Astrocyte (in vitro differentiated cells and primary cell): ENCODE data around the gene TMEM63A. TPM values are rescaled to one million over a fixed set of nuclear protein-coding genes. Genes with fewer than 3 reads are reported as not detected.

Experiments used
- DNase-seq: peaks from one replicate; pipeline ENCODE4 v3.0.0-alpha.2; 2010; ENCODE audit warnings: low read depth
- FAIRE-seq: peaks from 2 replicates; lab custom pipeline; 2011; peaks lifted over from hg19 to GRCh38; lab: Jason Lieb, UNC
- H2AFZ ChIP-seq: 2 replicates; pipeline ENCODE4 v1.6.0; 2012; ENCODE audit warnings: low read depth, low read length, inconsistent platforms
- H3K27ac ChIP-seq: 2 replicates; pipeline ENCODE4 v1.5.1; 2011; ENCODE audit warnings: low read depth, low read length, inconsistent platforms
- H3K27me3 ChIP-seq: 2 replicates; pipeline ENCODE4 v1.6.0; 2011; ENCODE audit warnings: low read length, inconsistent platforms; ENCODE audit not compliant: insufficient read depth
- H3K36me3 ChIP-seq: 2 replicates; pipeline ENCODE4 v1.5.1; 2011; ENCODE audit warnings: low read length, inconsistent platforms; ENCODE audit not compliant: insufficient read depth
- H3K4me1 ChIP-seq: 2 replicates; pipeline ENCODE4 v1.5.1; 2011; ENCODE audit warnings: low read length, inconsistent platforms; ENCODE audit not compliant: insufficient read depth
- H3K4me2 ChIP-seq: 2 replicates; pipeline ENCODE4 v1.6.0; 2012; ENCODE audit warnings: low read length, inconsistent platforms
- H3K4me3 ChIP-seq: 2 replicates; pipeline ENCODE4 v1.5.1; 2011; ENCODE audit warnings: low read depth, mild to moderate bottlenecking, low read length, inconsistent platforms; ENCODE audit not compliant: insufficient read depth
- H3K79me2 ChIP-seq: 2 replicates; pipeline ENCODE4 v1.6.0; 2012; ENCODE audit warnings: mild to moderate bottlenecking, low read length, inconsistent platforms; ENCODE audit not compliant: insufficient read depth
- H3K9ac ChIP-seq: 2 replicates; pipeline ENCODE4 v1.6.0; 2012; ENCODE audit warnings: mild to moderate bottlenecking, low read length, inconsistent platforms
- H3K9me3 ChIP-seq: 2 replicates; pipeline ENCODE4 v1.5.1; 2012; ENCODE audit warnings: low read depth, mild to moderate bottlenecking, low read length, inconsistent platforms; ENCODE audit not compliant: insufficient read depth
- H4K20me1 ChIP-seq: 2 replicates; pipeline ENCODE4 v1.6.0; 2012; ENCODE audit warnings: low read length, inconsistent platforms; ENCODE audit not compliant: insufficient read depth
- H3K27ac Mint-ChIP-seq: one replicate; pipeline ENCODE4 v1.8.0; 2021; ENCODE audit warnings: mild to moderate bottlenecking, mixed read lengths; ENCODE audit not compliant: unreplicated experiment
- H3K27me3 Mint-ChIP-seq: one replicate; pipeline ENCODE4 v1.8.0; 2021; ENCODE audit warnings: low read depth, mixed read lengths; ENCODE audit not compliant: unreplicated experiment
- H3K36me3 Mint-ChIP-seq: one replicate; pipeline ENCODE4 v1.8.0; 2021; ENCODE audit warnings: low read depth, mixed read lengths; ENCODE audit not compliant: unreplicated experiment
- H3K4me1 Mint-ChIP-seq: one replicate; pipeline ENCODE4 v1.8.0; 2021; ENCODE audit warnings: low read depth, mixed read lengths; ENCODE audit not compliant: unreplicated experiment
- H3K4me3 Mint-ChIP-seq: one replicate; pipeline ENCODE4 v1.8.0; 2021; ENCODE audit warnings: mild to moderate bottlenecking, moderate library complexity, mixed read lengths; ENCODE audit not compliant: unreplicated experiment
- H3K9me3 Mint-ChIP-seq: one replicate; pipeline ENCODE4 v1.8.0; 2021; ENCODE audit warnings: mild to moderate bottlenecking, mixed read lengths; ENCODE audit not compliant: unreplicated experiment
- CTCF ChIP-seq: IDR thresholded peaks from 2 replicates; pipeline ENCODE4 v1.5.1; 2011; ENCODE audit warnings: low read depth, mild to moderate bottlenecking, inconsistent platforms, low read length, moderate library complexity; ENCODE audit not compliant: insufficient read depth
- EZH2 ChIP-seq: IDR thresholded peaks from 2 replicates; pipeline ENCODE4 v1.6.1; 2012; ENCODE audit warnings: mild to moderate bottlenecking, low read length, inconsistent platforms; ENCODE audit not compliant: insufficient read depth
- total RNA-seq: library from RNA; stranded (reverse); gene quantifications from 2 replicates; pipeline ENCODE4 v1.2.1, GENCODE V29; 2021

The TMEM63A gene
- total RNA-seq, 1 donor from 2014 or later = 28.7 TPM

- H3K27ac ChIP-seq = peak overlapping the region; percentile 48
- H3K4me1 Mint-ChIP-seq = peaks cover 7% of the 10 kb centered on the region
Measured at GRCh38 chr1:225881081-225881958, 860 bp downstream of the TMEM63A start.

DNA sequence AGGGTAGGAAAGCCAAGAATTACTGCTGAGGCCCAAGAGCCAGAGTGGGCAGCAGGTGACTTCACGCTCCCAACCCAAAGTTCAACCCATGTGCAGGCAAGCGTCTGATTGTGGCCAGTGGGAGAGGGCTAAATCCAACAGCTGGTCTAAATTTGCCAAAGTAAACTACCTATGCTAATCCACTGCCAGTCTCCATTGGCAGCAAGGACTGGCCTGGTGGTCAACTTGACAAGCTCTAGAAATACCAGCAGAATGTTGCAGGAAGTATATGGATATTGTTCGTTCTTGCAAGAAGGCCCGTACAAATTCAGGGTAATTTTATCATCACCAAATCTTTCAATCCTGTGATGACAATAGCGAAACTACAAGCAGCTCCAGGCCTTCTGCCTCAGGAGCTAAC, 1.5 kb downstream of the TMEM63A start:
- H3K4me1 ChIP-seq = peaks cover 9% of the 10 kb centered on the region
- peaks cover 49% of the 10 kb centered on the region for H4K20me1 ChIP-seq
- Mint-ChIP-seq H3K4me1 (peaks cover 7% of the 10 kb centered on the region), H3K27me3 (peaks cover 2% of the 10 kb centered on the region), H3K4me3 (peak overlapping the region; percentile 89), H3K36me3 (peaks cover 1% of the 10 kb centered on the region), H3K9me3 (no peaks in the 10 kb centered on the region), H3K27ac (no peak overlapping the region)
- TF ChIP-seq EZH2 (no peak), CTCF (no peak)
- H3K36me3 ChIP-seq = no peaks in the 10 kb centered on the region
- no peak for FAIRE-seq
- no peak overlapping the region for H3K9ac ChIP-seq
- peak overlapping the region; percentile 93 for H3K4me2 ChIP-seq
- no peak for DNase-seq
- no peaks in the 10 kb centered on the region for H3K27me3 ChIP-seq
- no peaks in the 10 kb centered on the region for H3K9me3 ChIP-seq
- H3K4me3 ChIP-seq = no peak overlapping the region
- H3K27ac ChIP-seq = no peak overlapping the region
- H3K79me2 ChIP-seq = no peaks in the 10 kb centered on the region
- H2AFZ ChIP-seq = no peak overlapping the region

More at GRCh38 chr1:225881081-225881958, 860 bp downstream of the TMEM63A start:
- H3K27ac Mint-ChIP-seq = peak overlapping the region; percentile 62
- Histone ChIP-seq H3K4me2 (peak overlapping the region; percentile 93), H3K9me3 (no peaks in the 10 kb centered on the region), H3K9ac (peak overlapping the region; percentile 80), H3K4me3 (peak overlapping the region; percentile 92), H3K79me2 (no peaks in the 10 kb centered on the region), H3K4me1 (peaks cover 9% of the 10 kb centered on the region), H3K36me3 (no peaks in the 10 kb centered on the region), H3K27me3 (no peaks in the 10 kb centered on the region), H2AFZ (peak overlapping the region; percentile 98), H4K20me1 (peaks cover 43% of the 10 kb centered on the region)
- peak; percentile 26 for DNase-seq
- no peak for FAIRE-seq
- peak overlapping the region; percentile 89 for H3K4me3 Mint-ChIP-seq
- H3K36me3 Mint-ChIP-seq = peaks cover 1% of the 10 kb centered on the region
- no peak for TF ChIP-seq EZH2
- no peak for TF ChIP-seq CTCF
- peaks cover 4% of the 10 kb centered on the region for H3K27me3 Mint-ChIP-seq
- H3K9me3 Mint-ChIP-seq = no peaks in the 10 kb centered on the region

DNA sequence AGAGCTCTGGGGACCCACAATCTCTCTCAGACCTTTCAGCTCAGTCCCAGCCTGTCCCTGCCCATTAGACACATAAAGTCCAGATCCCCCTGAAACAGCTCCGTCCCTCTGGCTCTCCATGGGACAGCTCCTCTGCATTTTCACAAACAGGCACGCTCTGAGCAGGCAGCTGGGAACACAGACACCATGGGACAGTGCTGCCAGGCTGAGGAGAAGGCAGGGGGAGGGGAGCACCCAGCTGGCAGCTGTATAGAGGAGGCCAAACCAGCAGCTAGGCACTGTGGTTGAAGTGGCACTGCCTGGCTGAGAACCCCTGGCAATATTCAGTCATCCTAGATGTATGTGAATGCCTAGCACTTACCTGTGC, 2.0 kb downstream of the TMEM63A start:
- Histone ChIP-seq H3K27ac (no peak overlapping the region), H3K27me3 (no peaks in the 10 kb centered on the region), H3K4me3 (no peak overlapping the region), H3K36me3 (no peaks in the 10 kb centered on the region), H3K9me3 (no peaks in the 10 kb centered on the region), H3K79me2 (no peaks in the 10 kb centered on the region), H3K4me1 (peaks cover 9% of the 10 kb centered on the region), H2AFZ (no peak overlapping the region), H4K20me1 (peaks cover 53% of the 10 kb centered on the region), H3K4me2 (no peak overlapping the region), H3K9ac (no peak overlapping the region)
- H3K4me1 Mint-ChIP-seq = peaks cover 7% of the 10 kb centered on the region
- peaks cover 2% of the 10 kb centered on the region for H3K27me3 Mint-ChIP-seq
- DNase-seq (no peak), FAIRE-seq (no peak)
- no peak for TF ChIP-seq EZH2
- no peak for TF ChIP-seq CTCF
- no peak overlapping the region for H3K27ac Mint-ChIP-seq
- H3K4me3 Mint-ChIP-seq = peak overlapping the region; percentile 89
- H3K36me3 Mint-ChIP-seq = peaks cover 3% of the 10 kb centered on the region
- H3K9me3 Mint-ChIP-seq = no peaks in the 10 kb centered on the region
